Kidney (tissue), 14 donors: ENCODE results near the gene CNTFR. TPM values are rescaled to one million over a fixed set of nuclear protein-coding genes. Genes with fewer than 3 reads are reported as not detected.

Experiments used
- DNase-seq, 5 donors: peaks; one replicate each; pipeline ENCODE4 v3.0.0-alpha.2; 2013 to 2020
- FAIRE-seq: peaks from 2 replicates; lab custom pipeline; 2012; peaks lifted over from hg19 to GRCh38; lab: Jason Lieb, UNC
- H3K27ac ChIP-seq, 2 donors: one replicate each; pipeline ENCODE4 v1.7.0; 2013; ENCODE audit warnings: low read depth in 2 of 2, low read length in 2 of 2, inconsistent platforms in 1 of 2
- H3K27me3 ChIP-seq: one replicate; pipeline ENCODE4 v1.7.1; 2013; ENCODE audit warnings: low read length, inconsistent platforms; ENCODE audit not compliant: control insufficient read depth, insufficient read depth
- H3K36me3 ChIP-seq, 3 donors: one replicate each; pipeline versions ENCODE4 v1.7.0 to v1.7.1; 2013; ENCODE audit warnings: low read length in 3 of 3, control low read depth in 1 of 3, inconsistent platforms in 1 of 3; ENCODE audit not compliant: insufficient read depth in 3 of 3, control insufficient read depth in 2 of 3
- H3K4me1 ChIP-seq, 3 donors: one replicate each; pipeline versions ENCODE4 v1.7.0 to v1.7.1; 2013; ENCODE audit warnings: low read length in 3 of 3, inconsistent platforms in 1 of 3, low read depth in 1 of 3; ENCODE audit not compliant: control insufficient read depth in 2 of 3, insufficient read depth in 2 of 3
- H3K4me3 ChIP-seq, 3 donors: one replicate each; pipeline versions ENCODE4 v1.7.0 to v1.8.1; 2013; ENCODE audit warnings: low read length in 3 of 3, control low read depth in 1 of 3, inconsistent platforms in 1 of 3
- H3K9ac ChIP-seq, 3 donors: one replicate each; pipeline versions ENCODE4 v1.7.0 to v1.7.1; 2013; ENCODE audit warnings: low read length in 3 of 3, control low read depth in 1 of 3, inconsistent platforms in 1 of 3
- H3K9me3 ChIP-seq, 3 donors: one replicate each; pipeline versions ENCODE4 v1.7.0 to v1.7.1; 2013; ENCODE audit warnings: low read length in 3 of 3, control low read depth in 1 of 3, inconsistent platforms in 1 of 3; ENCODE audit not compliant: control insufficient read depth in 2 of 3, insufficient read depth in 1 of 3
- CTCF ChIP-seq: IDR thresholded peaks from 3 replicates; pipeline ENCODE4 v1.5.1; 2012; ENCODE audit warnings: mild to moderate bottlenecking, moderate library complexity, borderline replicate concordance; ENCODE audit not compliant: insufficient read depth; ENCODE audit errors: extremely low read depth
- intact Hi-C: fragments of 100-400 bp; cut with DNase I; formaldehyde crosslinking; loops from one replicate; pipeline ENCODE4 v1.11.1; 2022
- polyA plus RNA-seq: library from polyadenylated mRNA; stranded (reverse); fragments of 350-450 nt; fragmentation: Illumina TruSeq; extraction: RNeasy Lipid Tissue Mini Kit (QIAGEN cat#74804); gene quantifications from one replicate; pipeline ENCODE4 v1.2.3, GENCODE V29; 2014; ENCODE audit warnings: low read depth, low replicate concordance; ENCODE audit not compliant: insufficient read depth
- total RNA-seq: library from RNA; stranded (reverse); fragmentation: NEBNext Ultra II Directional; extraction: Animal tissue kit (Norgen Biotek cat#: 25700); gene quantifications from one replicate; pipeline ENCODE4 v1.2.1, GENCODE V29; 2021
- donor health status: control.
- donor health status: control.
- donor health status: control.
- donor health status: control.
- donor health status: control.
- donor health status: DM: yes; HTN: yes; CAD: no.
- donor health status: Normal renal cell carcinoma (clear cell type).

Gene CNTFR
- total and polyA plus RNA-seq, 2 donors from 2014 or later = 1.7 to 3.7 TPM

- FAIRE-seq = no peak
- no peaks in the 10 kb centered on the region for H3K9me3 ChIP-seq
- no peak for DNase-seq
- intact Hi-C loops = no loop called here
- TF ChIP-seq CTCF = no peak
- H3K4me1 ChIP-seq = peaks cover 0 to 8% (median 0%) of the 10 kb centered on the region in 3 donors
- no peak overlapping the region for H3K4me3 ChIP-seq
- no peaks in the 10 kb centered on the region for H3K36me3 ChIP-seq
- peaks cover 2% of the 10 kb centered on the region for H3K27me3 ChIP-seq
- H3K9ac ChIP-seq = no peak overlapping the region
- no peak overlapping the region for H3K27ac ChIP-seq
These were observed 68.8 kb downstream of the CNTFR start for GRCh38 chr9:34520505-34521385.

GRCh38 chr9:34520096-34520495 is 69.4 kb downstream of the CNTFR start:
- FAIRE-seq = no peak
- peaks cover 2% of the 10 kb centered on the region for H3K27me3 ChIP-seq
- DNase-seq = no peak
- no peaks in the 10 kb centered on the region for H3K9me3 ChIP-seq
- TF ChIP-seq CTCF = no peak
- no peak overlapping the region for H3K4me3 ChIP-seq
- intact Hi-C loops = no loop called here
- no peak overlapping the region for H3K9ac ChIP-seq
- no peaks in the 10 kb centered on the region for H3K36me3 ChIP-seq
- H3K4me1 ChIP-seq = peaks cover 0 to 8% (median 0%) of the 10 kb centered on the region in 3 donors
- no peak overlapping the region for H3K27ac ChIP-seq

- intact Hi-C loops = no loop called here
- Histone ChIP-seq H3K4me3 (no peak overlapping the region), H3K36me3 (no peaks in the 10 kb centered on the region), H3K9me3 (no peaks in the 10 kb centered on the region), H3K27me3 (peaks cover 2% of the 10 kb centered on the region), H3K4me1 (peaks cover 0 to 8% (median 0%) of the 10 kb centered on the region in 3 donors), H3K27ac (no peak overlapping the region), H3K9ac (no peak overlapping the region)
- TF ChIP-seq CTCF = no peak
- DNase-seq (no peak), FAIRE-seq (no peak)
These were observed 70.1 kb downstream of the CNTFR start for GRCh38 chr9:34519321-34520020.
